SK-N-DZ (cell line): ENCODE data around the gene WWP2.
A peak's percentile ranks its signal among the peaks of the same experiment; 100 is the strongest.

ENCODE experiments used
- DNase-seq: peaks from one replicate; pipeline ENCODE4 v3.0.0-alpha.2; 2015; ENCODE audit warnings: low spot score

Gene WWP2

GRCh38 chr16:69855592-69855991 lies 93.5 kb downstream of the WWP2 start:
- no peak for DNase-seq

- no peak for DNase-seq
Measured at GRCh38 chr16:69858191-69859104, 96.3 kb downstream of the WWP2 start.

- peak; percentile 13 for DNase-seq
Measured at GRCh38 chr16:69859105-69859989, 97.2 kb downstream of the WWP2 start.

- DNase-seq, result no peak
Measured at GRCh38 chr16:69860233-69861231, 98.4 kb downstream of the WWP2 start.

- no peak for DNase-seq
Measured at GRCh38 chr16:69861292-69862030, 99.3 kb downstream of the WWP2 start.

GRCh38 chr16:69863401-69864281 lies 101.5 kb downstream of the WWP2 start:
- no peak for DNase-seq

GRCh38 chr16:69865701-69866100 lies 103.6 kb downstream of the WWP2 start:
- DNase-seq, result no peak

GRCh38 chr16:69867784-69868560 lies 105.8 kb downstream of the WWP2 start:
- DNase-seq, result no peak

- no peak for DNase-seq
Measured at GRCh38 chr16:69870761-69871160, 108.6 kb downstream of the WWP2 start.

GRCh38 chr16:69871708-69872107 lies 109.6 kb downstream of the WWP2 start:
- no peak for DNase-seq

- DNase-seq, result no peak
Measured at GRCh38 chr16:69872888-69873287, 110.8 kb downstream of the WWP2 start.

- no peak for DNase-seq
Measured at GRCh38 chr16:69873783-69874182, 111.7 kb downstream of the WWP2 start.

GRCh38 chr16:69874271-69874670 lies 112.1 kb downstream of the WWP2 start:
- no peak for DNase-seq

- DNase-seq, result no peak
Measured at GRCh38 chr16:69880640-69881133, 118.6 kb downstream of the WWP2 start.

GRCh38 chr16:69881141-69881540 lies 119.0 kb downstream of the WWP2 start:
- no peak for DNase-seq

GRCh38 chr16:69883744-69884143 lies 121.6 kb downstream of the WWP2 start:
- DNase-seq, result no peak

GRCh38 chr16:69885722-69886121 lies 123.6 kb downstream of the WWP2 start:
- peak; percentile 84 for DNase-seq

- DNase-seq, result no peak
Measured at GRCh38 chr16:69886726-69887125, 124.6 kb downstream of the WWP2 start.
